ENCODE measurements around the gene FSTL3.

The FSTL3 gene

GRCh38 chr19:648904-649801 lies 27.0 kb upstream of the FSTL3 start:
- no peak overlapping the region for H3K4me3 ChIP-seq (ENCODE audit: low read length)
- H3K36me3 ChIP-seq (ENCODE audit: control insufficient read depth, low read length) = peaks cover 82% of the 10 kb centered on the region
- H4K20me1 ChIP-seq (ENCODE audit: control insufficient read depth, insufficient read depth, low read depth, low read length) = peaks cover 18% of the 10 kb centered on the region

GRCh38 chr19:650121-650520 lies 26.1 kb upstream of the FSTL3 start:
- no peak overlapping the region for H3K4me3 ChIP-seq (ENCODE audit: low read length)
- H3K4me2 ChIP-seq (ENCODE audit: low read length) = no peak overlapping the region
- H4K20me1 ChIP-seq (ENCODE audit: control insufficient read depth, insufficient read depth, low read depth, low read length) = peaks cover 18% of the 10 kb centered on the region
- no peaks in the 10 kb centered on the region for H3K9me3 ChIP-seq (ENCODE audit: control insufficient read depth, insufficient read depth, low read length)
- no peaks in the 10 kb centered on the region for H3K4me1 ChIP-seq (ENCODE audit: control insufficient read depth, low read length)
- H3K36me3 ChIP-seq (ENCODE audit: control insufficient read depth, low read length) = peaks cover 76% of the 10 kb centered on the region
- H3K27ac ChIP-seq (ENCODE audit: low read depth, low read length) = no peak overlapping the region
- no peaks in the 10 kb centered on the region for H3K27me3 ChIP-seq (ENCODE audit: control insufficient read depth, low read length)
- H3K9me2 ChIP-seq (replicated peaks; ENCODE audit: control insufficient read depth, low read length) = no peaks in the 10 kb centered on the region
- no peak for TF ChIP-seq EZH2phosphoT487 (IDR thresholded peaks at IDR 0.05; ENCODE audit: borderline replicate concordance, low read length)
- TF ChIP-seq CTCF (IDR thresholded peaks at IDR 0.05; ENCODE audit: low read depth, low read length, poor library complexity, severe bottlenecking) = no peak
- peaks cover 42% of the 10 kb centered on the region for H3K79me2 ChIP-seq (ENCODE audit: control insufficient read depth, low read length)
- H3F3A ChIP-seq (ENCODE audit: control insufficient read depth, insufficient read depth) = no peaks in the 10 kb centered on the region

More at GRCh38 chr19:648904-649801, 27.0 kb upstream of the FSTL3 start:
- Histone ChIP-seq H3K4me1 (ENCODE audit: control insufficient read depth, low read length) (no peaks in the 10 kb centered on the region), H3K4me2 (ENCODE audit: low read length) (no peak overlapping the region), H3K27me3 (ENCODE audit: control insufficient read depth, low read length) (no peaks in the 10 kb centered on the region), H3F3A (ENCODE audit: control insufficient read depth, insufficient read depth) (no peaks in the 10 kb centered on the region), H3K9me3 (ENCODE audit: control insufficient read depth, insufficient read depth, low read length) (no peaks in the 10 kb centered on the region), H3K79me2 (ENCODE audit: control insufficient read depth, low read length) (peaks cover 33% of the 10 kb centered on the region), H3K27ac (ENCODE audit: low read depth, low read length) (no peak overlapping the region), H3K9me2 (replicated peaks; ENCODE audit: control insufficient read depth, low read length) (no peaks in the 10 kb centered on the region)
- TF ChIP-seq CTCF (IDR thresholded peaks at IDR 0.05; ENCODE audit: low read depth, low read length, poor library complexity, severe bottlenecking) (no peak), EZH2phosphoT487 (IDR thresholded peaks at IDR 0.05; ENCODE audit: borderline replicate concordance, low read length) (no peak)

GRCh38 chr19:651114-651818 lies 24.9 kb upstream of the FSTL3 start:
- H3K27ac ChIP-seq (ENCODE audit: low read depth, low read length) = no peak overlapping the region
- peaks cover 18% of the 10 kb centered on the region for H4K20me1 ChIP-seq (ENCODE audit: control insufficient read depth, insufficient read depth, low read depth, low read length)
- H3K36me3 ChIP-seq (ENCODE audit: control insufficient read depth, low read length) = peaks cover 78% of the 10 kb centered on the region
- no peaks in the 10 kb centered on the region for H3K9me2 ChIP-seq (replicated peaks; ENCODE audit: control insufficient read depth, low read length)
- no peaks in the 10 kb centered on the region for H3K27me3 ChIP-seq (ENCODE audit: control insufficient read depth, low read length)
- H3K9me3 ChIP-seq (ENCODE audit: control insufficient read depth, insufficient read depth, low read length) = no peaks in the 10 kb centered on the region
- no peaks in the 10 kb centered on the region for H3F3A ChIP-seq (ENCODE audit: control insufficient read depth, insufficient read depth)
- no peaks in the 10 kb centered on the region for H3K4me1 ChIP-seq (ENCODE audit: control insufficient read depth, low read length)
- TF ChIP-seq EZH2phosphoT487 (IDR thresholded peaks at IDR 0.05; ENCODE audit: borderline replicate concordance, low read length) (no peak), CTCF (IDR thresholded peaks at IDR 0.05; ENCODE audit: low read depth, low read length, poor library complexity, severe bottlenecking) (no peak)
- peaks cover 54% of the 10 kb centered on the region for H3K79me2 ChIP-seq (ENCODE audit: control insufficient read depth, low read length)
- H3K4me2 ChIP-seq (ENCODE audit: low read length) = no peak overlapping the region
- H3K4me3 ChIP-seq (ENCODE audit: low read length) = no peak overlapping the region

All from DOHH2 (cell line).